Amygdala (tissue), 56 donors: ENCODE data around the gene PRSS53.
A peak's percentile ranks its signal among the peaks of the same experiment; 100 is the strongest.

Experiments
- DNase-seq, 56 donors: peaks; one replicate each; lab custom pipeline; 2025; lab: John Stamatoyannopoulos, UW

PRSS53 gene

GRCh38 chr16:31099860-31100638 lies 11.3 kb upstream of the PRSS53 start:
- no peak for DNase-seq

- DNase-seq = peak in 55 of 56 donors; percentile 26 to 96 (median 89)
Measured at GRCh38 chr16:31094424-31095120, 5.8 kb upstream of the PRSS53 start, which contains the start of gene VKORC1. Gene VKORC1, minus strand, starts transcription at chr16:31094797. Its CDS starts 68 bp downstream, at chr16:31094729.

GRCh38 chr16:31094088-31094423 lies 5.3 kb upstream of the PRSS53 start:
- peak in 8 of 56 donors; percentile 17 to 52 (median 42) for DNase-seq

GRCh38 chr16:31093132-31093703 lies 4.5 kb upstream of the PRSS53 start:
- peak in 45 of 56 donors; percentile 9 to 78 (median 51) for DNase-seq

GRCh38 chr16:31092330-31092729 lies 3.6 kb upstream of the PRSS53 start:
- peak in 1 of 56 donors; percentile 1 for DNase-seq

GRCh38 chr16:31090540-31090939 lies 1.8 kb upstream of the PRSS53 start:
- DNase-seq = no peak

- no peak for DNase-seq
Measured at GRCh38 chr16:31089199-31089598, 456 bp upstream of the PRSS53 start.

- peak in 1 of 56 donors; percentile 15 for DNase-seq
Measured at GRCh38 chr16:31087971-31088370, 772 bp downstream of the PRSS53 start.

GRCh38 chr16:31087481-31087880 lies 1.3 kb downstream of the PRSS53 start:
- DNase-seq = no peak

GRCh38 chr16:31086629-31086906 lies 2.2 kb downstream of the PRSS53 start:
- DNase-seq = no peak

GRCh38 chr16:31085873-31086628 lies 2.7 kb downstream of the PRSS53 start:
- DNase-seq = no peak

- DNase-seq = no peak
Measured at GRCh38 chr16:31085411-31085810, 3.3 kb downstream of the PRSS53 start.

- DNase-seq = no peak
Measured at GRCh38 chr16:31084584-31085302, 4.0 kb downstream of the PRSS53 start.

- DNase-seq = no peak
Measured at GRCh38 chr16:31083981-31084380, 4.8 kb downstream of the PRSS53 start.

GRCh38 chr16:31083556-31083955 lies 5.2 kb downstream of the PRSS53 start:
- DNase-seq = no peak

GRCh38 chr16:31083081-31083480 lies 5.7 kb downstream of the PRSS53 start:
- no peak for DNase-seq

- no peak for DNase-seq
Measured at GRCh38 chr16:31082368-31083045, 6.2 kb downstream of the PRSS53 start.

GRCh38 chr16:31081428-31082351 lies 7.1 kb downstream of the PRSS53 start:
- peak in 18 of 56 donors; percentile 3 to 59 (median 22) for DNase-seq
